HG03378 (cell line): Measurements from ENCODE around the gene BOLL.
"Not testable (repeated sequence)": the region's sequence is repeated elsewhere in the genome, so short reads cannot be mapped to it uniquely, and the experiment has no call there.

Experiments
- ATAC-seq: cut with Tn5 transposase; IDR thresholded peaks from one replicate; pipeline ENCODE4 v1.9.1; 2021; ENCODE audit warnings: mild to moderate bottlenecking, moderate library complexity; ENCODE audit not compliant: unreplicated experiment

The BOLL gene

DNA sequence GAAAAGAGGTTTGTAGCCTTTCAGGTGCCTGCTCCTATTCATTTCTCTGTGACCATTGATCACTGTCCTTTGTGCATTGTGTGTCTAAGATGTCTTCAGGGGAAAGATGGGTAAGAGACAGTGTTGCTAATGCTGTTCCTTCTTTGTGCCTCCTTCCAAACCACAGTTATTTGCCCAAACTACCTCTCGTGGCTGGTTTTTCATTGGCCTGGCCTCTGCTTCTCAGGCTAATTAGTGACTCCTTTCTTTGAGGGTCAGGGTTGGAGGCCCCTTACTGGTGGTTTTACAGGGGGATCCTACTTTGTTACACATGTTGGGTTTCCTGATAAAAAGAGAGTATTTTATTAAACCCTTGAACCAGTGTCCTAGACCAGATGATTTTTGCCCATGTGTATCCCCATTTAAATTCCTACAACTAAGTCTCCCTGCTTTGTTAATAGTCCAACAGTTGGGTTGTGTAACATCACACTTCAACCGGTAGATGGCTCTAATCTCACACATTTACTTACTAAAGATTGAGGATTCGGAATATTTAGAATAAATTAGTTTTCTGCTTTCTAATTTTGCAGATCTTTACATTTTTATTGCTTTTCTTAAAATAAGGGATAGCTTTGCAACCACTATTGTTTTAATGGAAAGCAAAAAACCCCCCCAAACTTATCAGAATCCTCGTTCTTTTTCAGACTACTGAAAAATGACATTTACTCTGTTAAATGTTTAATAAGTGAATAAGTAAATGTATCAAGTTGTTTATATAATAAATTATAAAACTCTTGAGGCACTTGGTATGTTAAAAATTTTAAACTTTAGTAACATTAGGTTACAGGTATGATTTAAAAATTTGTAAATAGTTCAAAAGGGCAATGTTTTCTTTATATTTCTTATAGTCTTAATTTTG, 77.6 kb downstream of the BOLL start:
- no peak for ATAC-seq

- no peak for ATAC-seq
These were observed 78.3 kb downstream of the BOLL start for GRCh38 chr2:197706839-197707207.

GRCh38 chr2:197705912-197706838, 78.9 kb downstream of the BOLL start:
- peak; percentile 18 for ATAC-seq

- peak; percentile 68 for ATAC-seq
These were observed 79.8 kb downstream of the BOLL start, which contains the start of gene MARS2 for GRCh38 chr2:197705121-197705911. MARS2 (plus strand) TSS chr2:197705369; CDS start chr2:197705406, 37 bp downstream.

GRCh38 chr2:197704434-197705120, 80.5 kb downstream of the BOLL start:
- peak; percentile 41 for ATAC-seq

GRCh38 chr2:197700960-197701359, 84.2 kb downstream of the BOLL start:
- no peak for ATAC-seq

DNA sequence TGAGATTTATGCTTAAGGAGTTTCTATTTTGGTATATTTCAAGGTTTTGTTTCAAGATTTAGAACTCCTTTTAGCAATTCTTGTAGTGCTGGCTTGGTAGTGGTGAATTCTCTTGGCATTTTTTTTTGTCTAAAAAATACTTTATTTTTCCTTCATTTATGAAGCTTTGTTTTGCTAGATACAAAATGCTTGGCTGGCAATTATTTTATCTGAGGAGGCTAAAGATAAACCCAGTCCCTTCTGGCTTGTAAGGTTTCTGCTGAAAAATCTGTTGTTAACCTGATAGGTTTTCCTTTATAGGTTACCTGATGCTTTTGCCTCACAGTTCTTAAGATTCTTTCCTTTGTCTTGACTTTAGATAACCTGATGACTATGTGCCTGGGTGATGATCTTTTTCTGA, 85.4 kb downstream of the BOLL start:
- ATAC-seq: not testable (repeated sequence)

DNA sequence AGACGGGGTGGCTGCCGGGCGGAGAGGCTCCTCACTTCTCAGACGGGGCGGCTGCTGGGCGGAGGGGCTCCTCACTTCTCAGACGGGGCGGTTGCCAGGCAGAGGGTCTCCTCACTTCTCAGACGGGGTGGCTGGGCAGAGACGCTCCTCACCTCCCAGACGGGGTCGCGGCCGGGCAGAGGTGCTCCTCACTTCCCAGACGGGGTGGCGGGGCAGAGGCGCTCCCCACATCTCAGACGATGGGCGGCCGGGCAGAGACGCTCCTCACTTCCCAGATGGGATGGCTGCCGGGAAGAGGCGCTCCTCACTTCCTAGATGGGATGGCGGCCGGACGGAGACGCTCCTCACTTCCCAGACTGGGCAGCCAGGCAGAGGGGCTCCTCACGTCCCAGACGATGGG, 88.5 kb downstream of the BOLL start:
- ATAC-seq: not testable (repeated sequence)

GRCh38 chr2:197695971-197696370, 89.1 kb downstream of the BOLL start:
- not testable (repeated sequence) for ATAC-seq

DNA sequence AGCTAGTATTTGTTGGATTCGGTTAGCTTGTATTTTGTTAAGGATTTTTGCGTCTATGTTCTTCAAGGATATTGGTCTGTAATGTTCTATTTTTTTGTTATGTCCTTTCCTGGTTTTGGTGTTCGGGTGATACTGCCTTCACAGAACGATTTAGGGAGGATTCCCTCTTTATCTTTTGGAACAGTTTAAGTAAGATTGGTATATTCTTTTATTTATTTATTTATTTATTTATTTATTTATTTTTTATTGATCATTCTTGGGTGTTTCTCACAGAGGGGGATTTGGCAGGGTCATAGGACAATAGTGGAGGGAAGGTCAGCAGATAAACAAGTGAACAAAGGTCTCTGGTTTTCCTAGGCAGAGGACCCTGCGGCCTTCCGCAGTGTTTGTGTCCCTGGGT, 89.9 kb downstream of the BOLL start:
- ATAC-seq: not testable (repeated sequence)

DNA sequence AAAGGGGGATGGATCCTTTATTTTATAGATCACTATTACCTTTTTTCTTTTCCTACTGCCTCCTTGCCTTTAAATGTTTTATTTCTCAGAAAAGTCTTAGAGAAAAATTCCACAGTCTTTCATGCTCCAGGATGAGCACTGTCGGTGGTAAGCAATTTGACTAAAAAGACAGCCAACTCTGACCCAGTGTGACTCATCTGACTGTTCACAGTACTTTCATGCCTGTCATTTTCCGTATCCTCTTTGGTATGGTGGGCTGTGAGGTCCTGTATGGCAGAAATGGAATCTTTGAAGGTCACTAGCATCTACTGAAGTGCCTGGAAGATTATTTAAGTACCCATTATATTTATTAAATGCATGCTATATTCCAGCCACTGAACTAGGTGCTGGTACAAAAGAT, 107.6 kb downstream of the BOLL start:
- no peak for ATAC-seq

GRCh38 chr2:197677056-197677455, 108.1 kb downstream of the BOLL start:
- no peak for ATAC-seq
